Measurements from ENCODE around the gene DIAPH2.

The DIAPH2 gene

DNA sequence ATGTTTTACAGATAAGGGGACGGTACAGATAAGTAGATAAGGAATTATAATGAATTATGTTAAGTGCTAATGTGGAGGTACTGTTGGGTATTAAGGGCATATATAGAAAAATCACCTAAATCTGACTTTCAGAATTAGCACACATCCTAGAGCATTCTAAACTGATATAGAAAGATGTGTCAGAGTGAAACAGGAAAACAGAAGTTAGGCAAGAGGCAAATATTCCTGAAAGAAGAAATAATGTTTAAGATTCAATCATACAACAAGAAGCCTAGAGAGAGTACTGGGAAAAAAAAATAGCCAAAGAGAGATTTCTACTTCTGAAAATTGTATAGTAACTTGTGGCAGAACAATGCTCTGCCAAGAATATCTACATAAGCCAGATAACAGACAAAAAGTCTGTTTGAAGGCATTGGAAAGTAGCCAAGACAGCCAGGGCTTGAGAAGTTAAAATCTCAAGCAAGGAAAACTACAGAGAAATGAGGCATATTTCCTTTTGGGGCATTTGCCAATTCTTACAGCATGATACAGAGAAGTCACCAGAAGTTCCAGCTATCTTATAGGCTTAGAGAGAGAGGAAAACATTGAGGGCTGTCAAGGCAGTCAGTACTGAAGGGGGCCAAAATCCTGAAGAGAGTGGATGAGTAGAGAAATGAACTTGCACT is 845.0 kb downstream of the DIAPH2 start:
- no peak overlapping the region for H3K4me3 ChIP-seq (ENCODE audit: low read length)
- TF ChIP-seq, protein P1, sequence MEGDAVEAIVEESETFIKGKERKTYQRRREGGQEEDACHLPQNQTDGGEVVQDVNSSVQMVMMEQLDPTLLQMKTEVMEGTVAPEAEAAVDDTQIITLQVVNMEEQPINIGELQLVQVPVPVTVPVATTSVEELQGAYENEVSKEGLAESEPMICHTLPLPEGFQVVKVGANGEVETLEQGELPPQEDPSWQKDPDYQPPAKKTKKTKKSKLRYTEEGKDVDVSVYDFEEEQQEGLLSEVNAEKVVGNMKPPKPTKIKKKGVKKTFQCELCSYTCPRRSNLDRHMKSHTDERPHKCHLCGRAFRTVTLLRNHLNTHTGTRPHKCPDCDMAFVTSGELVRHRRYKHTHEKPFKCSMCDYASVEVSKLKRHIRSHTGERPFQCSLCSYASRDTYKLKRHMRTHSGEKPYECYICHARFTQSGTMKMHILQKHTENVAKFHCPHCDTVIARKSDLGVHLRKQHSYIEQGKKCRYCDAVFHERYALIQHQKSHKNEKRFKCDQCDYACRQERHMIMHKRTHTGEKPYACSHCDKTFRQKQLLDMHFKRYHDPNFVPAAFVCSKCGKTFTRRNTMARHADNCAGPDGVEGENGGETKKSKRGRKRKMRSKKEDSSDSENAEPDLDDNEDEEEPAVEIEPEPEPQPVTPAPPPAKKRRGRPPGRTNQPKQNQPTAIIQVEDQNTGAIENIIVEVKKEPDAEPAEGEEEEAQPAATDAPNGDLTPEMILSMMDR (conservative IDR thresholded peaks at IDR 0.05; ENCODE audit: low read depth, low read length), result no peak
- DNase-seq (ENCODE audit: low read depth), result peak; percentile 49

DNA sequence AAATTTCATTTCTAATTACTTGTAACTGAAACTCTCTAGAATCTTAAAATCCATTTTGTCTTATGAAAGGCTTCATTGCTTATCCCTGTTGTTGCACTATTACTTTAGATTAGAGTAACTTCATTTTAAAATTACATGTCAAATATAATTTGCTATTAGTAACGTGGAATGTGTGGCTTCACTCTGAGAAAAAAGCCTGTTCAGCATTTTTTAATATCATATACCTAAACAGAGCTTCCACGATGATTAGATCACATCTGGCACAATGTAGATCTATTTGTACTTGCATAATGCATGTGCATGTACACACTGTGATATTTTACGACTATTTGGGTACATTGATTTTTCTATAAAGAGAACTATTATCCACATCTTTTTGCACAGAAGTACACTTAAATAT is 847.2 kb downstream of the DIAPH2 start:
- TF ChIP-seq, protein P1 (conservative IDR thresholded peaks at IDR 0.05; ENCODE audit: low read depth, low read length), result no peak
- no peak overlapping the region for H3K4me3 ChIP-seq (ENCODE audit: low read length)
- no peak for DNase-seq (ENCODE audit: low read depth)

DNA sequence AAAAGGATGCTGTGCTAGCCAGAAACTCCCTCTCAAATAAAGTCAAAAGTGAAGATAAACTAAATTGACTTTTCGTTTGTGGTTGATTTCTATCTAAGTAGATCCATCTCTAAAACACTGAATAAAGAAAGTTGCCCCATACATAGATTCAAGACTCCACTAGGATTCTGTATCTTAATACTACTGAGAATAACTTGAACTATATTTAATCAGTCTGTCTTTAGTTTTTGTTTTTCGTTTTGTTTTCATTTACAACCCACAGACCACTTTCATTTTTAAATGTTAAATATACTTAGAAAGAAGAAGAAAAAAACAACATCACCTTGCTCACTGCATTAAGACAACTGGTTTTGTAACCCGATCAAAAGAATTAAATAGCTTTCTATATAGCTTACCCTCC is 854.1 kb downstream of the DIAPH2 start:
- DNase-seq (ENCODE audit: low read depth), result no peak
- no peak overlapping the region for H3K4me3 ChIP-seq (ENCODE audit: low read length)
- TF ChIP-seq, protein P1 (conservative IDR thresholded peaks at IDR 0.05; ENCODE audit: low read depth, low read length), result no peak

DNA sequence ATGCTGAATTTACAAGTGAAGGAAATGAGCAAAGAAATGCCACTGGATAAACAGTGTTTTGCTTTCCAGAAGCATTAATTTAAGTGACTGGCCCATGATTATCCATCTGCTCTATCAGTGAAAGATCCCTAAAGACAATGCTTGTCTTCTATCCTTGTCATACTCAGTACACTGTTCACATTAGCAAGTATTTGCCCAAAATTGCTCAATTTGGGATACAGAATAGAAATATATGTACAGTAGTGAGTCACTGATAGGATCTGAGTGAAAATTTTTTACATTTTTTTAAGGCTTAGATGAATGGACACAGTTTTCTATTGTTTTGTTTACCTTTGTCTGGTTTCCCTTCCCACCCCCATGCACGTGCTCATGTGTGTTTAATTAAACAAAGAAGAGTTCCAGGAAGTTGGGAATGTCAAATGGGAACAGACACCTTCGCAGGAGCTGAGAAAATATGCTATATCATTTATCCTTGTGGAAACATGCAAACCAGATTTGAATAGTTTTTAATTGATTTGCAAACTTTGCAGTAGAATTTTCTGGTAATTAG is 855.4 kb downstream of the DIAPH2 start:
- no peak overlapping the region for H3K4me3 ChIP-seq (ENCODE audit: low read length)
- no peak for DNase-seq (ENCODE audit: low read depth)
- TF ChIP-seq, protein P1 (conservative IDR thresholded peaks at IDR 0.05; ENCODE audit: low read depth, low read length), result no peak

DNA sequence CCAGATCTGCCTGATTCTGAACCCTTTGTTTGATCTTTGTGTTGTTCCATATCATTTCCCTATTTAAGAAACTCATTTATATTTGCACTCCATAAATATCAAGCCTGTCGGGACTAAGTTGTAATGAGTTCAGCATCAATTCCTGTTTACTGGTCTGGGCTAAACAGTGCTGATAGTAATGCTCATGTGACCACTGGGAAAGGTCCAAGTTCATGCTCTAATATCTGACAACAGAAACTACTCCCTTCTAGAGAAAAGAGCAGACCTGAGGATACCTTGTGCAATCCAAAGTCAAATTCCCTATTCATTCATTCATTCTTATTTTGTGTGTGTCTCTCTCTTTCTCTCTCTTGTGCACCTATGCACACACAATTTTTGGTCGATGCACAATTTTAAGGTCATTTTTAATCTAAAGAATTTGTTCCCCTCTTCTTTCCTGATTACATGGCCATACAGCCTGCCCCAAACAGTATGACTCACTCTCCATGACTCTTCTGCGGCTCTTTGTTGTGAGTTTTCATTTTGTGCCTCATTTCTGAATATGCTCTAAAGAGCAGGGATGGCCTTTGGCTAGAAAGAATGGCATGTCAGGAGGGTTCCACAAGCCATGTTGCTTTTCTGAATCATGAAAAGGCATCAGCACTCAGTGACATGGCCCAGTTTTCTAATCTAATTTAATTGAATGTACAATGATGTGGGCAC is 863.4 kb downstream of the DIAPH2 start:
- H3K4me3 ChIP-seq (ENCODE audit: low read length), result no peak overlapping the region
- DNase-seq (ENCODE audit: low read depth), result no peak
- TF ChIP-seq, protein P1 (conservative IDR thresholded peaks at IDR 0.05; ENCODE audit: low read depth, low read length), result no peak

DNA sequence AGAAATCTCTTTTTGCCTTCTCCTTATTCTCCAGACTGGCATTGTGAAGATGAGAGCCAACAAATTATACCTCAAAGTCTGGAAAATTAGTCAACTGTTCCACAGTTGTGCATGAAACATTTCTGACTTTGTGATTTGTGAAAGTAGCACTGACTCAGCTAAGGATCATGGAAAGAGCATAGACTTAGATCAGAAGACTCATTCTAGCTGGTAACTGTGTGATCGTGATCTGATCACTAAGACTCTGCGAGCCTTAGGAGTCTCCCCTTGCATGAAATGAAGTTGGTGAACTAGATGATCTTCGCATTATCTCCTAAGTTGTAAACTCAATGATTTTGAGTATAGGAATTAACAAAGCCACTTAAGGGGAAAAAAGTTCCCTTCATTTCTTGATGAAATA is 867.2 kb downstream of the DIAPH2 start:
- DNase-seq (ENCODE audit: low read depth), result no peak
- TF ChIP-seq, protein P1 (conservative IDR thresholded peaks at IDR 0.05; ENCODE audit: low read depth, low read length), result no peak
- no peak overlapping the region for H3K4me3 ChIP-seq (ENCODE audit: low read length)

DNA sequence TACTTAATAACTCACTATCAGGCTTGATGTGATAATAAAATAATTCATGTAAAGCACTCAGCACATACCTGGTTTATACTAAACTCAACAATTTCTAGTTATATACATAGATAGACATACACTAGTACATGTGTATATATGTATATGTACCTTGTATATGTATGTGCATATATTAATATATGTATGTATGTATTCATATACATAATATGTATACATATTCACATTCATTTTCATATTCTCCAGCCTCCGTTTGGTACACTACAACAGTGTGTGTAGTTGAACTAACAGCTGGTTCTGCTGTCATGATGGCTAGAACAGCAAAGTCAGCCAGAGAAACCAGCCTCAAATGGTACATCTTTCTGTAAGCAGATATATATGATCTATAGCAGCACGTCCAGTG is 869.2 kb downstream of the DIAPH2 start:
- TF ChIP-seq, protein P1 (conservative IDR thresholded peaks at IDR 0.05; ENCODE audit: low read depth, low read length), result no peak
- H3K4me3 ChIP-seq (ENCODE audit: low read length), result no peak overlapping the region
- no peak for DNase-seq (ENCODE audit: low read depth)

All from retinal pigment epithelial cell (primary cell).